HepG2 (cell line): ENCODE measurements around the gene MPC1. TPM values are rescaled to one million over a fixed set of nuclear protein-coding genes. Genes with fewer than 3 reads are reported as not detected.
"Not testable (repeated sequence)": the region's sequence is repeated elsewhere in the genome, so short reads cannot be mapped to it uniquely, and the experiment has no call there.

ENCODE experiments used
- ARNTL ChIP-seq: sonication (generic); formaldehyde crosslinking; IDR thresholded peaks from 2 replicates; pipeline ENCODE4 v1.4.0; 2020; ENCODE audit warnings: mild to moderate bottlenecking, missing genetic modification reagents
- DBP ChIP-seq: sonication (generic); formaldehyde crosslinking; IDR thresholded peaks from 2 replicates; pipeline ENCODE4 v1.4.0; 2020; ENCODE audit warnings: missing genetic modification reagents; ENCODE audit errors: not compliant biosample characterization
- FOXA3 ChIP-seq: IDR thresholded peaks from 2 replicates; pipeline ENCODE4 v1.6.1; 2016; ENCODE audit warnings: missing genetic modification reagents, missing compliant biosample characterization
- LBX2 ChIP-seq: sonication (generic); formaldehyde crosslinking; IDR thresholded peaks from 2 replicates; pipeline ENCODE4 v1.5.0; 2020; ENCODE audit warnings: missing genetic modification reagents, mild to moderate bottlenecking, borderline replicate concordance
- MTF2 ChIP-seq: sonication (generic); formaldehyde crosslinking; IDR thresholded peaks from 2 replicates; pipeline ENCODE4 v1.5.0; 2020; ENCODE audit warnings: missing genetic modification reagents, borderline replicate concordance
- PITX1 ChIP-seq: sonication (generic); formaldehyde crosslinking; IDR thresholded peaks from 2 replicates; pipeline ENCODE4 v1.5.1; 2020; ENCODE audit warnings: mild to moderate bottlenecking, missing genetic modification reagents
- POGZ ChIP-seq: sonication (generic); formaldehyde crosslinking; IDR thresholded peaks from 2 replicates; pipeline ENCODE4 v1.4.0; 2020; ENCODE audit warnings: mild to moderate bottlenecking, missing genetic modification reagents
- SALL2 ChIP-seq: sonication (generic); formaldehyde crosslinking; IDR thresholded peaks from 2 replicates; pipeline ENCODE4 v1.8.1; 2023; ENCODE audit warnings: mild to moderate bottlenecking, missing genetic modification reagents, inconsistent platforms
- SMAD3 ChIP-seq: sonication (generic); formaldehyde crosslinking; IDR thresholded peaks from 2 replicates; pipeline ENCODE4 v1.4.0; 2020; ENCODE audit warnings: missing genetic modification reagents
- SOX13 ChIP-seq, 3 experiments: fragments of 450-650 bp in 1 of 3; sonication (generic) in 1 of 3; formaldehyde crosslinking in 1 of 3; IDR thresholded peaks in 2 of 3; conservative IDR thresholded peaks in 1 of 3; 2 replicates each; pipeline versions ENCODE4 v1.5.0 to v1.6.1; 2016 to 2020; ENCODE audit warnings: antibody characterized with exemption in 1 of 3, mild to moderate bottlenecking in 1 of 3, missing compliant biosample characterization in 1 of 3, missing genetic modification reagents in 1 of 3, moderate library complexity in 1 of 3
- TEF ChIP-seq: sonication (generic); formaldehyde crosslinking; IDR thresholded peaks from 2 replicates; pipeline ENCODE4 v1.5.0; 2020; ENCODE audit warnings: missing genetic modification reagents
- ZBTB38 ChIP-seq: sonication (generic); formaldehyde crosslinking; IDR thresholded peaks from 2 replicates; pipeline ENCODE4 v1.5.1; 2020; ENCODE audit warnings: mild to moderate bottlenecking, missing genetic modification reagents
- ZFX ChIP-seq: sonication (generic); formaldehyde crosslinking; IDR thresholded peaks from 2 replicates; pipeline ENCODE4 v1.4.0; 2020; ENCODE audit warnings: mild to moderate bottlenecking, low read depth, missing genetic modification reagents, moderate library complexity
- ZNF547 ChIP-seq: sonication (generic); formaldehyde crosslinking; IDR thresholded peaks from 2 replicates; pipeline ENCODE4 v1.5.1; 2020; ENCODE audit warnings: mild to moderate bottlenecking, missing genetic modification reagents
- ZNF598 ChIP-seq: sonication (generic); formaldehyde crosslinking; IDR thresholded peaks from 2 replicates; pipeline ENCODE4 v1.5.1; 2020; ENCODE audit warnings: mild to moderate bottlenecking, missing genetic modification reagents, borderline replicate concordance
- ZNF761 ChIP-seq: sonication (generic); formaldehyde crosslinking; conservative IDR thresholded peaks from 2 replicates; pipeline ENCODE4 v1.4.0; 2020; ENCODE audit warnings: mild to moderate bottlenecking, missing genetic modification reagents
- polyA plus RNA-seq, 8 experiments: library from polyadenylated mRNA; depleted of rRNA in 3 of 8; stranded (reverse) in 7 of 8; unstranded in 1 of 8; fragments of >200 nt; fragmentation: Illumina TruSeq in 4 of 8; extraction: Trizol in 4 of 8; gene quantifications; 2 replicates each; pipeline versions ENCODE4 v1.2.1 to v1.2.3, GENCODE V29; 2011 to 2016; ENCODE audit warnings: low read depth in 4 of 8, missing spikeins in 1 of 8, mixed read lengths in 1 of 8; ENCODE audit not compliant: insufficient read depth in 1 of 8
- total RNA-seq, 5 experiments: library from RNA; depleted of rRNA; stranded (reverse); fragments of >200 nt; fragmentation: Illumina TruSeq; extraction: Trizol; gene quantifications; 2 replicates each; pipeline ENCODE4 v1.2.3, GENCODE V29; 2016; ENCODE audit warnings: low read depth in 1 of 5
- TF ChIP-seq, protein P1 (sequence below): sonication (generic); formaldehyde crosslinking; IDR thresholded peaks from 2 replicates; pipeline ENCODE4 v1.5.0; 2020; ENCODE audit warnings: missing genetic modification reagents
- TF ChIP-seq, protein P2 (sequence below): IDR thresholded peaks from 2 replicates; pipeline ENCODE4 v1.6.1; 2016; ENCODE audit warnings: low read depth

MPC1 gene
- total and polyA plus RNA-seq, 2 of the 13 experiments (the other 11 are each of a cell fraction or from before 2014, with no cell fraction given): 189 to 214 TPM

GRCh38 chr6:166400649-166401250 is 18.0 kb upstream of the MPC1 start (continued):
- TF ChIP-seq ZFX (peak; percentile 33; the same call in 1 of the 2 replicates), SOX13 (CRISPR knock-in tag; conservative IDR thresholded peaks at IDR 0.05 in 1 of 2, IDR thresholded peaks at IDR 0.05 in 1 of 2) (peak in 1 of 2 experiments; percentile 30; a peak in 1 of 4 replicates), ZNF598 (CRISPR knock-in tag) (peak; percentile 86; the same call in 1 of the 2 replicates), TEF (CRISPR knock-in tag) (0 out of 2 replicates have a peak, but pooled peaks have one; percentile 40), POGZ (CRISPR knock-in tag) (peak; percentile 60; the same call in 1 of the 2 replicates), MTF2 (CRISPR knock-in tag) (0 out of 2 replicates have a peak, but pooled peaks have one; percentile 36), LBX2 (CRISPR knock-in tag) (0 out of 2 replicates have a peak, but pooled peaks have one; percentile 25), DBP (peak; percentile 66), ZNF547 (CRISPR knock-in tag) (peak; percentile 48; the same call in 1 of the 2 replicates), ARNTL (CRISPR knock-in tag) (peak; percentile 50; the same call in 1 of the 2 replicates), ZBTB38 (CRISPR knock-in tag) (peak; percentile 79), ZNF761 (CRISPR knock-in tag) (0 out of 2 replicates have a peak, but pooled peaks have one; percentile 33), PITX1 (CRISPR knock-in tag) (peak; percentile 88), SMAD3 (CRISPR knock-in tag) (peak; percentile 58; the same call in 1 of the 2 replicates), FOXA3 (peak; percentile 44; the same call in 1 of the 2 replicates), SALL2 (CRISPR knock-in tag) (peak; percentile 96)
- not testable (repeated sequence) for TF ChIP-seq SOX13 (IDR thresholded peaks at IDR 0.05)
- TF ChIP-seq, protein P1, sequence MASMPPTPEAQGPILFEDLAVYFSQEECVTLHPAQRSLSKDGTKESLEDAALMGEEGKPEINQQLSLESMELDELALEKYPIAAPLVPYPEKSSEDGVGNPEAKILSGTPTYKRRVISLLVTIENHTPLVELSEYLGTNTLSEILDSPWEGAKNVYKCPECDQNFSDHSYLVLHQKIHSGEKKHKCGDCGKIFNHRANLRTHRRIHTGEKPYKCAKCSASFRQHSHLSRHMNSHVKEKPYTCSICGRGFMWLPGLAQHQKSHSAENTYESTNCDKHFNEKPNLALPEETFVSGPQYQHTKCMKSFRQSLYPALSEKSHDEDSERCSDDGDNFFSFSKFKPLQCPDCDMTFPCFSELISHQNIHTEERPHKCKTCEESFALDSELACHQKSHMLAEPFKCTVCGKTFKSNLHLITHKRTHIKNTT (CRISPR knock-in tag): 0 out of 2 replicates have a peak, but pooled peaks have one; percentile 42
- TF ChIP-seq, protein P2, sequence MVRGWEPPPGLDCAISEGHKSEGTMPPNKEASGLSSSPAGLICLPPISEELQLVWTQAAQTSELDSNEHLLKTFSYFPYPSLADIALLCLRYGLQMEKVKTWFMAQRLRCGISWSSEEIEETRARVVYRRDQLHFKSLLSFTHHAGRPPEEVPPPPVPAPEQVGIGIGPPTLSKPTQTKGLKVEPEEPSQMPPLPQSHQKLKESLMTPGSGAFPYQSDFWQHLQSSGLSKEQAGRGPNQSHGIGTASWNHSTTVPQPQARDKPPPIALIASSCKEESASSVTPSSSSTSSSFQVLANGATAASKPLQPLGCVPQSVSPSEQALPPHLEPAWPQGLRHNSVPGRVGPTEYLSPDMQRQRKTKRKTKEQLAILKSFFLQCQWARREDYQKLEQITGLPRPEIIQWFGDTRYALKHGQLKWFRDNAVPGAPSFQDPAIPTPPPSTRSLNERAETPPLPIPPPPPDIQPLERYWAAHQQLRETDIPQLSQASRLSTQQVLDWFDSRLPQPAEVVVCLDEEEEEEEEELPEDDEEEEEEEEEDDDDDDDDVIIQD: peak; percentile 31; the same call in 1 of the 2 replicates
